Neural progenitor cell (in vitro differentiated cells): ENCODE results near the gene PLGRKT. TPM values are rescaled to one million over a fixed set of nuclear protein-coding genes. Genes with fewer than 3 reads are reported as not detected.

ENCODE experiments used
- DNase-seq: peaks from one replicate; pipeline ENCODE4 v3.0.0-alpha.2; 2016; ENCODE audit warnings: low spot score
- H2AFZ ChIP-seq: fragments of 200-600 bp; sonication (generic); replicated peaks from 2 replicates; pipeline ENCODE4 v1.6.1; 2016; ENCODE audit warnings: antibody characterized with exemption
- H3F3A ChIP-seq: fragments of 200-600 bp; sonication (generic); 2 replicates; pipeline ENCODE4 v1.6.1; 2016; ENCODE audit warnings: antibody characterized with exemption, low read depth
- H3K27ac ChIP-seq: fragments of 200-600 bp; sonication (generic); 2 replicates; pipeline ENCODE4 v1.5.1; 2016; ENCODE audit warnings: mild to moderate bottlenecking
- H3K27me3 ChIP-seq: fragments of 200-600 bp; sonication (generic); 2 replicates; pipeline ENCODE4 v1.6.1; 2016; ENCODE audit warnings: mild to moderate bottlenecking, moderate library complexity
- H3K36me3 ChIP-seq: fragments of 200-600 bp; sonication (generic); 2 replicates; pipeline ENCODE4 v1.5.1; 2016
- H3K4me1 ChIP-seq: fragments of 200-600 bp; sonication (generic); 2 replicates; pipeline ENCODE4 v1.6.1; 2016; ENCODE audit warnings: mixed run types
- H3K4me2 ChIP-seq: fragments of 200-600 bp; sonication (generic); 2 replicates; pipeline ENCODE4 v1.6.1; 2016
- H3K4me3 ChIP-seq: fragments of 200-600 bp; sonication (generic); 2 replicates; pipeline ENCODE4 v1.5.1; 2016
- H3K79me2 ChIP-seq: fragments of 200-600 bp; sonication (generic); 2 replicates; pipeline ENCODE4 v1.6.1; 2016; ENCODE audit warnings: low read depth
- H3K9ac ChIP-seq: fragments of 200-600 bp; sonication (generic); 2 replicates; pipeline ENCODE4 v1.6.1; 2016
- H3K9me3 ChIP-seq: fragments of 200-600 bp; sonication (generic); 2 replicates; pipeline ENCODE4 v1.5.1; 2016; ENCODE audit warnings: low read depth
- H4K20me1 ChIP-seq: fragments of 200-600 bp; sonication (generic); 2 replicates; pipeline ENCODE4 v1.6.1; 2016; ENCODE audit warnings: low read depth
- H3K27ac Mint-ChIP-seq: 3 replicates; pipeline ENCODE4 v1.8.0; 2021; ENCODE audit warnings: mixed read lengths
- H3K27me3 Mint-ChIP-seq: 2 replicates; pipeline ENCODE4 v1.8.0; 2022; ENCODE audit warnings: low read depth, mild to moderate bottlenecking, inconsistent platforms, moderate library complexity, mixed read lengths; ENCODE audit not compliant: insufficient read depth
- H3K36me3 Mint-ChIP-seq: 3 replicates; pipeline ENCODE4 v1.8.0; 2021; ENCODE audit warnings: mixed read lengths
- H3K4me1 Mint-ChIP-seq: 3 replicates; pipeline ENCODE4 v1.8.0; 2021; ENCODE audit warnings: mixed read lengths
- H3K4me3 Mint-ChIP-seq: 3 replicates; pipeline ENCODE4 v1.8.0; 2021; ENCODE audit warnings: mild to moderate bottlenecking, moderate library complexity, mixed read lengths
- H3K9me3 Mint-ChIP-seq: 3 replicates; pipeline ENCODE4 v1.8.0; 2020; ENCODE audit warnings: mixed read lengths
- CTCF ChIP-seq: fragments of 200-600 bp; sonication (generic); IDR thresholded peaks from 2 replicates; pipeline ENCODE4 v1.5.1; 2017; ENCODE audit warnings: antibody characterized with exemption, mild to moderate bottlenecking
- EZH2 ChIP-seq: fragments of 200-600 bp; sonication (generic); IDR thresholded peaks from 2 replicates; pipeline ENCODE4 v1.6.1; 2017; ENCODE audit warnings: antibody characterized with exemption, mild to moderate bottlenecking, moderate library complexity
- EZH2phosphoT487 ChIP-seq: fragments of 200-600 bp; sonication (generic); IDR thresholded peaks from 2 replicates; pipeline ENCODE4 v1.6.1; 2017; ENCODE audit warnings: antibody characterized with exemption
- small RNA-seq: library from RNA; depleted of rRNA; stranded (forward); fragments of <200 nt; gene quantifications from one replicate; pipeline ENCODE3, GENCODE V24; 2015
- total RNA-seq: library from RNA; depleted of rRNA; stranded (reverse); fragments of >200 nt; gene quantifications from 2 replicates; pipeline ENCODE4 v1.2.3, GENCODE V29; 2015; ENCODE audit warnings: low replicate concordance

The PLGRKT gene
- total RNA-seq, 1 donor from 2014 or later = 37.7 TPM

- no peak for TF ChIP-seq CTCF
- no peak for TF ChIP-seq EZH2phosphoT487
- TF ChIP-seq EZH2 = no peak
Measured at GRCh38 chr9:5315187-5315923, 122.4 kb downstream of the PLGRKT start.

GRCh38 chr9:5310851-5311250 is 126.9 kb downstream of the PLGRKT start:
- Histone ChIP-seq H3K4me1 (no peaks in the 10 kb centered on the region), H4K20me1 (no peaks in the 10 kb centered on the region), H3K27me3 (no peaks in the 10 kb centered on the region), H3K4me3 (no peak overlapping the region), H3F3A (no peaks in the 10 kb centered on the region), H3K9ac (no peak overlapping the region), H3K27ac (no peak overlapping the region), H3K36me3 (no peaks in the 10 kb centered on the region), H3K4me2 (no peak overlapping the region), H3K9me3 (no peaks in the 10 kb centered on the region), H3K79me2 (no peaks in the 10 kb centered on the region), H2AFZ (no peak overlapping the region)
- no peak for DNase-seq
- Mint-ChIP-seq H3K27me3 (no peaks in the 10 kb centered on the region), H3K4me3 (no peak overlapping the region), H3K9me3 (peaks cover 16% of the 10 kb centered on the region), H3K36me3 (no peaks in the 10 kb centered on the region), H3K27ac (no peak overlapping the region), H3K4me1 (no peaks in the 10 kb centered on the region)
- no peak for TF ChIP-seq CTCF
- no peak for TF ChIP-seq EZH2phosphoT487

More at GRCh38 chr9:5315187-5315923, 122.4 kb downstream of the PLGRKT start:
- no peak overlapping the region for H3K27ac Mint-ChIP-seq
- Histone ChIP-seq H2AFZ (no peak overlapping the region), H4K20me1 (no peaks in the 10 kb centered on the region), H3F3A (no peaks in the 10 kb centered on the region), H3K27ac (no peak overlapping the region), H3K79me2 (no peaks in the 10 kb centered on the region), H3K4me2 (no peak overlapping the region), H3K9ac (no peak overlapping the region), H3K4me1 (no peaks in the 10 kb centered on the region), H3K27me3 (no peaks in the 10 kb centered on the region), H3K9me3 (no peaks in the 10 kb centered on the region), H3K4me3 (no peak overlapping the region), H3K36me3 (no peaks in the 10 kb centered on the region)
- no peaks in the 10 kb centered on the region for H3K27me3 Mint-ChIP-seq
- no peaks in the 10 kb centered on the region for H3K4me1 Mint-ChIP-seq
- H3K9me3 Mint-ChIP-seq = peaks cover 20% of the 10 kb centered on the region
- no peak overlapping the region for H3K4me3 Mint-ChIP-seq
- no peak for DNase-seq
- no peaks in the 10 kb centered on the region for H3K36me3 Mint-ChIP-seq

Small RNAs within 50 kb of the gene (small RNA-seq; reads per million reads assigned to genes)
- gene AL135786.1 (not detected), gene HMGN2P31 (not detected)

Other genes with a start within 250 kb of the PLGRKT start
- gene INSL4, start 206.5 kb downstream of the PLGRKT start, total RNA-seq = not detected in 2 replicates
- 5.0 and 12.6 TPM in 2 replicates for gene RLN2, start 133.2 kb downstream of the PLGRKT start, total RNA-seq
- gene RLN1, start 98.0 kb downstream of the PLGRKT start, total RNA-seq = 1.5 and 2.2 TPM in 2 replicates
- gene CD274, start 12.6 kb upstream of the PLGRKT start, total RNA-seq = not detected in 2 replicates
- not detected in 2 replicates for gene PDCD1LG2, start 72.6 kb upstream of the PLGRKT start, total RNA-seq
- gene RIC1, start 191.2 kb upstream of the PLGRKT start, total RNA-seq = 27.4 and 31.9 TPM in 2 replicates